WTC11 (cell line): ENCODE measurements around the gene KIN.

Source experiments
- ESRRA ChIP-seq: sonication (generic); formaldehyde crosslinking; IDR thresholded peaks from 2 replicates; pipeline ENCODE4 v1.8.1; 2022; ENCODE audit warnings: mild to moderate bottlenecking, missing genetic modification reagents, borderline replicate concordance
- FOXP1 ChIP-seq: sonication (generic); formaldehyde crosslinking; IDR thresholded peaks from 2 replicates; pipeline ENCODE4 v1.8.0; 2022; ENCODE audit warnings: missing genetic modification reagents, mild to moderate bottlenecking, moderate library complexity, borderline replicate concordance
- JUN ChIP-seq: sonication (generic); formaldehyde crosslinking; IDR thresholded peaks from 2 replicates; pipeline ENCODE4 v1.8.0; 2023; ENCODE audit warnings: mild to moderate bottlenecking, missing genetic modification reagents
- NFYB ChIP-seq: sonication (generic); formaldehyde crosslinking; conservative IDR thresholded peaks from 2 replicates; pipeline ENCODE4 v1.8.0; 2022; ENCODE audit warnings: low read depth, missing genetic modification reagents
- NR3C1 ChIP-seq: sonication (generic); formaldehyde crosslinking; conservative IDR thresholded peaks from 2 replicates; pipeline ENCODE4 v1.8.1; 2023; ENCODE audit warnings: low read depth, mild to moderate bottlenecking, missing genetic modification reagents
- RORB ChIP-seq: fragments of 250-450 bp; sonication (Bioruptor Pico); IDR thresholded peaks from 2 replicates; pipeline ENCODE4 v1.9.0; 2021; ENCODE audit warnings: mild to moderate bottlenecking
- TCF7 ChIP-seq: sonication (generic); formaldehyde crosslinking; IDR thresholded peaks from 2 replicates; pipeline ENCODE4 v1.8.0; 2022; ENCODE audit warnings: mild to moderate bottlenecking, low read depth, missing genetic modification reagents, moderate library complexity
- ZNF219 ChIP-seq: sonication (generic); formaldehyde crosslinking; IDR thresholded peaks from 2 replicates; pipeline ENCODE4 v1.8.0; 2023; ENCODE audit warnings: missing genetic modification reagents, mild to moderate bottlenecking, borderline replicate concordance
- ZNF423 ChIP-seq: fragments of 250-450 bp; sonication (Bioruptor Pico); IDR thresholded peaks from 2 replicates; pipeline ENCODE4 v2.1.2; 2022; ENCODE audit warnings: mild to moderate bottlenecking, moderate library complexity
- TF ChIP-seq, protein P1 (sequence below): fragments of 200-600 bp; IDR thresholded peaks from 2 replicates; pipeline ENCODE4 v1.8.0; 2022; ENCODE audit warnings: antibody characterized with exemption
- TF ChIP-seq, protein P2 (sequence below): sonication (generic); formaldehyde crosslinking; IDR thresholded peaks from 2 replicates; pipeline ENCODE4 v1.8.1; 2023; ENCODE audit warnings: mild to moderate bottlenecking, missing genetic modification reagents, moderate library complexity
- TF ChIP-seq, protein P3 (sequence below): sonication (generic); formaldehyde crosslinking; conservative IDR thresholded peaks from 2 replicates; pipeline ENCODE4 v1.8.1; 2022; ENCODE audit warnings: mild to moderate bottlenecking, missing genetic modification reagents
- TF ChIP-seq, protein P4 (sequence below): sonication (generic); formaldehyde crosslinking; IDR thresholded peaks from 2 replicates; pipeline ENCODE4 v1.8.1; 2022; ENCODE audit warnings: mild to moderate bottlenecking, moderate library complexity, missing genetic modification reagents

DNA sequence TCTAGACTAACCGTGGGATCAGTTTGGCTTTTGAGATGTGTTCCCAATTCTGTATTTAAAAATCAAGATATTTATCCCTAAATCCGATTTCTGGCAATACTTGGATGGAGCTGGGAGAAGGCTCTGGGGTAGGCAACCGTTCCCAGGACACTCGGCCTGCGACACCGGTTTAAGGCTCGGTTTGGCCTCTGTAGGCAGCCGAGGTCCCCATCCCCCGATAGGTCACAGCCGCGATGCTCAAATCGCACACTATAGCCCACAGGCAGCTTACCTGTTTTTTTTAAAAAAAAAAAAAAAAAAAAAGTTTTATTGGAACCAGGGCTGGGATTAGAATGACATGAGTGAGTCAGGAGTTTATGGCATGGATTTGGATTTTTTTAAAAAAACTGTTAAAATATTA lies 29.8 kb upstream of the KIN start:
- TF ChIP-seq, protein P1, sequence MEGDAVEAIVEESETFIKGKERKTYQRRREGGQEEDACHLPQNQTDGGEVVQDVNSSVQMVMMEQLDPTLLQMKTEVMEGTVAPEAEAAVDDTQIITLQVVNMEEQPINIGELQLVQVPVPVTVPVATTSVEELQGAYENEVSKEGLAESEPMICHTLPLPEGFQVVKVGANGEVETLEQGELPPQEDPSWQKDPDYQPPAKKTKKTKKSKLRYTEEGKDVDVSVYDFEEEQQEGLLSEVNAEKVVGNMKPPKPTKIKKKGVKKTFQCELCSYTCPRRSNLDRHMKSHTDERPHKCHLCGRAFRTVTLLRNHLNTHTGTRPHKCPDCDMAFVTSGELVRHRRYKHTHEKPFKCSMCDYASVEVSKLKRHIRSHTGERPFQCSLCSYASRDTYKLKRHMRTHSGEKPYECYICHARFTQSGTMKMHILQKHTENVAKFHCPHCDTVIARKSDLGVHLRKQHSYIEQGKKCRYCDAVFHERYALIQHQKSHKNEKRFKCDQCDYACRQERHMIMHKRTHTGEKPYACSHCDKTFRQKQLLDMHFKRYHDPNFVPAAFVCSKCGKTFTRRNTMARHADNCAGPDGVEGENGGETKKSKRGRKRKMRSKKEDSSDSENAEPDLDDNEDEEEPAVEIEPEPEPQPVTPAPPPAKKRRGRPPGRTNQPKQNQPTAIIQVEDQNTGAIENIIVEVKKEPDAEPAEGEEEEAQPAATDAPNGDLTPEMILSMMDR: no peak
- TF ChIP-seq, protein P2, sequence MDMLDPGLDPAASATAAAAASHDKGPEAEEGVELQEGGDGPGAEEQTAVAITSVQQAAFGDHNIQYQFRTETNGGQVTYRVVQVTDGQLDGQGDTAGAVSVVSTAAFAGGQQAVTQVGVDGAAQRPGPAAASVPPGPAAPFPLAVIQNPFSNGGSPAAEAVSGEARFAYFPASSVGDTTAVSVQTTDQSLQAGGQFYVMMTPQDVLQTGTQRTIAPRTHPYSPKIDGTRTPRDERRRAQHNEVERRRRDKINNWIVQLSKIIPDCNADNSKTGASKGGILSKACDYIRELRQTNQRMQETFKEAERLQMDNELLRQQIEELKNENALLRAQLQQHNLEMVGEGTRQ: no peak
- TF ChIP-seq JUN (CRISPR knock-in tag) (no peak), NFYB (CRISPR knock-in tag) (no peak), ESRRA (no peak), TCF7 (no peak), NR3C1 (no peak), FOXP1 (CRISPR knock-in tag) (no peak), RORB (CRISPR knock-in tag) (no peak), ZNF219 (CRISPR knock-in tag) (no peak), ZNF423 (CRISPR knock-in tag) (no peak)
- TF ChIP-seq, protein P3, sequence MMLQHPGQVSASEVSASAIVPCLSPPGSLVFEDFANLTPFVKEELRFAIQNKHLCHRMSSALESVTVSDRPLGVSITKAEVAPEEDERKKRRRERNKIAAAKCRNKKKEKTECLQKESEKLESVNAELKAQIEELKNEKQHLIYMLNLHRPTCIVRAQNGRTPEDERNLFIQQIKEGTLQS (CRISPR knock-in tag): no peak
- TF ChIP-seq, protein P4, sequence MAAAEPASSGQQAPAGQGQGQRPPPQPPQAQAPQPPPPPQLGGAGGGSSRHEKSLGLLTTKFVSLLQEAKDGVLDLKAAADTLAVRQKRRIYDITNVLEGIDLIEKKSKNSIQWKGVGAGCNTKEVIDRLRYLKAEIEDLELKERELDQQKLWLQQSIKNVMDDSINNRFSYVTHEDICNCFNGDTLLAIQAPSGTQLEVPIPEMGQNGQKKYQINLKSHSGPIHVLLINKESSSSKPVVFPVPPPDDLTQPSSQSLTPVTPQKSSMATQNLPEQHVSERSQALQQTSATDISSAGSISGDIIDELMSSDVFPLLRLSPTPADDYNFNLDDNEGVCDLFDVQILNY (CRISPR knock-in tag): no peak
